ENCODE results near the gene CEPT1. TPM values are rescaled to one million over a fixed set of nuclear protein-coding genes. Genes with fewer than 3 reads are reported as not detected.

The CEPT1 gene
- total RNA-seq, 3 donors from 2014 or later (not counting 1 experiment from before 2014, with no cell fraction given), result 35.4 to 49.5 (median 40.9) TPM

DNA sequence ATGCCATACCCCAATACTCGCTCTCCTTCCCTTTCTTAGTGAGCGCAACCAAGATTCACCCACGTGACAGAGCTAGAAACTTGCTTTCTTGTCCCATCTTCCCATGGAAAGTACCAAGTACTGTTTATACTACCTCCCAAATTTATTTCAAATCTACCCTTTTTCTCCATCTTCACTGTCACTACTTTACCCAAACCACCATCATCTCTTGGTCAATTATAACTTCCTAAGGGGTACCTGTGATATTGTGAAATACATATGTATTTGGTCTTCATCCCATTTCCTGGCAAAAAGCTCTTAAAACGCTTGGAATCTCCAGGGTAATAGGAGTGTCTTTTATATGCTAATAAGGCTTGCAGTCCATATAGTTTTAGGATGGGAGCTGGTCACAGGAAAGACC lies 8.3 kb upstream of the CEPT1 start:
- no peak overlapping the region for H3K4me3 ChIP-seq (ENCODE audit: low read length)
- peaks cover 22% of the 10 kb centered on the region for H3K36me3 ChIP-seq (ENCODE audit: control insufficient read depth, insufficient read depth, low read length)
- Mint-ChIP-seq H3K4me3 (no peak overlapping the region), H3K4me1 (peaks cover 12 to 30% of the 10 kb centered on the region in 2 donors), H3K36me3 (peaks cover 13% of the 10 kb centered on the region), H3K27me3 (ENCODE audit: low read depth in 2 of 2) (no peaks in the 10 kb centered on the region), H3K27ac (peak overlapping the region in 1 of 2 donors; percentile 5), H3K9me3 (no peaks in the 10 kb centered on the region)
- intact Hi-C loops (cut with micrococcal nuclease), result no loop called here
- no peak for DNase-seq
- no peaks in the 10 kb centered on the region for H3K27me3 ChIP-seq (ENCODE audit: control insufficient read depth, insufficient read depth, low read length)
- no peak for ATAC-seq
- WGBS (ENCODE audit: insufficient coverage), result 96% methylated on average over 4 of the region's 4 CpGs
- TF ChIP-seq CTCF (IDR thresholded peaks at IDR 0.05), result no peak
- H3K4me1 ChIP-seq (ENCODE audit: control insufficient read depth, insufficient read depth, low read length), result peaks cover 9% of the 10 kb centered on the region
- peak overlapping the region; percentile 52 for H3K27ac ChIP-seq (ENCODE audit: low read length)
- H3K9me3 ChIP-seq (ENCODE audit: control insufficient read depth, insufficient read depth, low read length), result no peaks in the 10 kb centered on the region

DNA sequence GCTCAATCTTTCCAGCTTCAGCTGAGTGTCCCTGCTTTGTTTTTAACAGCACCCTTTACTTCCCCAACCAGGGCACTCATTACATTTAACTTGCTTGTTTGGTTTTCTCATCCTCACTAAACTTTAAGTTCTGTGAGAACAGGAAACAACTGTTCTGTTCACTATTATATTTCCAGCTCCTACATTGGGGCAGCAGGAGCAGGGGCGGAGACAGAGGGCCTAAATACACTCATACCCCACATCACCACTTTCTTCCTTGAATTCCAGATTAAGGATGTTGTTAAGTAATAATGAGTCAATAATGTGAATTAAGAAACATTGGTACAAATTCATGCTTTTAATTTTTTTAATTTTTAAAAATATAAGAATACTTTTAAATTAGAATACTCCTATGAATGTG lies 6.2 kb upstream of the CEPT1 start:
- Mint-ChIP-seq H3K4me3 (no peak overlapping the region), H3K27ac (peak overlapping the region; percentile 33 to 57), H3K27me3 (ENCODE audit: low read depth in 2 of 2) (no peaks in the 10 kb centered on the region), H3K9me3 (no peaks in the 10 kb centered on the region), H3K36me3 (peaks cover 9% of the 10 kb centered on the region), H3K4me1 (peaks cover 5 to 22% of the 10 kb centered on the region in 2 donors)
- intact Hi-C loops (cut with micrococcal nuclease), result no loop called here
- no peak overlapping the region for H3K4me3 ChIP-seq (ENCODE audit: low read length)
- H3K4me1 ChIP-seq (ENCODE audit: control insufficient read depth, insufficient read depth, low read length), result peaks cover 9% of the 10 kb centered on the region
- peak overlapping the region; percentile 23 for H3K27ac ChIP-seq (ENCODE audit: low read length)
- no peak for TF ChIP-seq CTCF (IDR thresholded peaks at IDR 0.05)
- no peak for DNase-seq
- no peaks in the 10 kb centered on the region for H3K9me3 ChIP-seq (ENCODE audit: control insufficient read depth, insufficient read depth, low read length)
- no peak for ATAC-seq
- no CpG with 5 or more reads among the region's 1 CpG for WGBS (ENCODE audit: insufficient coverage)
- no peaks in the 10 kb centered on the region for H3K27me3 ChIP-seq (ENCODE audit: control insufficient read depth, insufficient read depth, low read length)
- H3K36me3 ChIP-seq (ENCODE audit: control insufficient read depth, insufficient read depth, low read length), result peaks cover 18% of the 10 kb centered on the region

DNA sequence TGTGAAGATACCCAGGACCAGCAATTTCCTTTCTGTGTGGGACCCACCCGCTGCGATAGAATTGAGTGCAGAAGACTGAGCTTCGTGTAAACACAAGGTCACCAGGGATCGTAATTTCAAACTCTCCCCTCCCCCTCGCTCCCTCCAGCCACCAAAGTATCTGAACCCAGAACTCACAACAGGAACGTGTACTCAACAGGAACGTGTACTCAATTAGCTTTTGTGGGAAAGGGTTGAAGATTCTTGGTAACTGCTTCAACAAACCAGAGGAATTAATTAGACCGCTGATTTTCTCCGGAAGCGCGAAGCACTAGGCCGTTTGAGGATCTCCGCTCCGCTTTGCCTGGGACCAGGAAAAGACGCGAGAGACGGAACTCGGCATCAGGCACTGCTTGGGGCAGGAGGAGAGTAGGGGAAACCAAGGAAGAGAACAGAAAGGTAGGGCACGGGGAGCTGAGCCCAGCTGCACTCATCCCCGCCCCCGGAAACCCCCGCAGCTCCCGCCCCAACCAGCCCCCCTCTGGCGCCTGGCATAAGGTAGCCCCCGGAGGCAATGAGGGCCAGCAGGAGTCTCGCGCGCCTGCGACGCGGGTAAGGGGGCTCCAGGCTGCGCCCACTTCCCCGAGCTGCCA lies 583 bp upstream of the CEPT1 start:
- H3K4me3 Mint-ChIP-seq, result peak overlapping the region; percentile 99
- H3K4me1 Mint-ChIP-seq, result peaks cover 40 to 48% of the 10 kb centered on the region in 2 donors
- Histone ChIP-seq H3K9me3 (ENCODE audit: control insufficient read depth, insufficient read depth, low read length) (no peaks in the 10 kb centered on the region), H3K27ac (ENCODE audit: low read length) (peak overlapping the region; percentile 96), H3K4me3 (ENCODE audit: low read length) (peak overlapping the region; percentile 88), H3K4me1 (ENCODE audit: control insufficient read depth, insufficient read depth, low read length) (no peaks in the 10 kb centered on the region), H3K36me3 (ENCODE audit: control insufficient read depth, insufficient read depth, low read length) (peaks cover 15% of the 10 kb centered on the region), H3K27me3 (ENCODE audit: control insufficient read depth, insufficient read depth, low read length) (no peaks in the 10 kb centered on the region)
- no peaks in the 10 kb centered on the region for H3K36me3 Mint-ChIP-seq
- ATAC-seq (peak; percentile 64 to 72 (median 66)), DNase-seq (peak in 1 of 2 donors; percentile 76)
- 0% methylated on average over 28 of the region's 33 CpGs for WGBS (ENCODE audit: insufficient coverage)
- no peaks in the 10 kb centered on the region for H3K27me3 Mint-ChIP-seq (ENCODE audit: low read depth in 2 of 2)
- peak overlapping the region; percentile 91 to 98 for H3K27ac Mint-ChIP-seq
- intact Hi-C loops (cut with micrococcal nuclease), result no loop called here
- TF ChIP-seq CTCF (IDR thresholded peaks at IDR 0.05), result no peak
- H3K9me3 Mint-ChIP-seq, result no peaks in the 10 kb centered on the region

GRCh38 chr1:111140680-111140967 lies 601 bp downstream of the CEPT1 start:
- intact Hi-C loops (cut with micrococcal nuclease), result loop anchor here (1.0 to 5.0 kb wide), 4 partner anchors 62 to 309 kb away; partner anchors contain the start of genes ATP5PB, DENND2D, LRIF1 and WDR77
- TF ChIP-seq CTCF (IDR thresholded peaks at IDR 0.05), result no peak
- Histone ChIP-seq H3K27me3 (ENCODE audit: control insufficient read depth, insufficient read depth, low read length) (no peaks in the 10 kb centered on the region), H3K4me1 (ENCODE audit: control insufficient read depth, insufficient read depth, low read length) (no peaks in the 10 kb centered on the region), H3K9me3 (ENCODE audit: control insufficient read depth, insufficient read depth, low read length) (no peaks in the 10 kb centered on the region), H3K36me3 (ENCODE audit: control insufficient read depth, insufficient read depth, low read length) (peaks cover 11% of the 10 kb centered on the region), H3K27ac (ENCODE audit: low read length) (peak overlapping the region; percentile 96), H3K4me3 (ENCODE audit: low read length) (peak overlapping the region; percentile 88)
- H3K4me1 Mint-ChIP-seq, result peaks cover 41 to 46% of the 10 kb centered on the region in 2 donors
- DNase-seq (no peak), ATAC-seq (no peak)
- no peaks in the 10 kb centered on the region for H3K36me3 Mint-ChIP-seq
- peak overlapping the region; percentile 91 to 98 for H3K27ac Mint-ChIP-seq
- WGBS (ENCODE audit: insufficient coverage), result 0% methylated on average over 9 of the region's 9 CpGs
- H3K27me3 Mint-ChIP-seq (ENCODE audit: low read depth in 2 of 2), result no peaks in the 10 kb centered on the region
- peak overlapping the region; percentile 99 for H3K4me3 Mint-ChIP-seq
- H3K9me3 Mint-ChIP-seq, result no peaks in the 10 kb centered on the region

All from natural killer cell (primary cell).